HTR-8/SVneo (cell line): ENCODE measurements around the gene CDX1.
A peak's percentile ranks its signal among the peaks of the same experiment; 100 is the strongest.

ENCODE experiments used
- DNase-seq: peaks from one replicate; pipeline ENCODE4 v3.0.0; 2011; ENCODE audit warnings: low spot score, mixed read lengths; ENCODE audit not compliant: insufficient read length
- FAIRE-seq: peaks from 2 replicates; lab custom pipeline; 2011; peaks lifted over from hg19 to GRCh38; lab: Jason Lieb, UNC

CDX1 gene

GRCh38 chr5:150196514-150196913 is 29.9 kb downstream of the CDX1 start:
- no peak for FAIRE-seq
- DNase-seq: no peak

GRCh38 chr5:150196986-150197385 is 30.4 kb downstream of the CDX1 start:
- DNase-seq: no peak
- FAIRE-seq: no peak

GRCh38 chr5:150197476-150197875 is 30.9 kb downstream of the CDX1 start:
- FAIRE-seq (no peak), DNase-seq (no peak)

- FAIRE-seq (no peak), DNase-seq (no peak)
Measured at GRCh38 chr5:150202501-150202900, 35.9 kb downstream of the CDX1 start.

GRCh38 chr5:150203832-150204589 is 37.4 kb downstream of the CDX1 start:
- FAIRE-seq (no peak), DNase-seq (no peak)

GRCh38 chr5:150204590-150204960 is 38.0 kb downstream of the CDX1 start:
- no peak for FAIRE-seq
- no peak for DNase-seq

DNA sequence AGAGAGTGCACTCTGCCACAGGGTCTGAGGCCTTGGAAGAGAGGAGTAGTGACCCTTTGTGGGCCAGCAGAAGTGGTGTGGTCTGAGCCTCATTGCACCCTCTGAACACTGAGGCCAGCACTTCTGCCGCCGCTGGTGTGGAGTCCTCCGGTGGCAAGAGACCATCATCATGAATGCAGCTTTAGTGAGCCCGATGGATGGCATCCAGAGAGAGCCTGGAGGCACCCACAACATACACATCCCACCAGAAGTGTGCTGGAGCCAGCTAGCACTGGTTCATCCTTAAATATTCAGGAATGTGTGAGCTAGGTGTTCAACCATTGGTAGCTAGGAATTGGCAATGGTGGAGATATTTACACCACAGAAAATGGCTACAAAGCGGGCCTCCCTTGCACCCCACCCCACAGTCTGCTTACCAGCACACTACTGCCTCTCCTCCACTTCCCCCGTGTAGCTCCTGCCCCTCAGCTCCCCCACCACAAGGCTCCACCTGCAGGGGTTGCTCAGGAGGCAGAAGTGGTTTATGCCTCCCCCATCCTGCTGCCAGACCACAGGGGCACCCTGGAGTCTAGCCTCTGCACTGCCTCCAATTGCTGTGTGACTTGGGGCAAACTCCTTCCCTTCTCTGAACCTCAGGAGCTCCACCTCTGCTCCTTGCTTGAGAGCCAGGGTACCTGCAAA is 39.7 kb downstream of the CDX1 start:
- FAIRE-seq (no peak), DNase-seq (no peak)

DNA sequence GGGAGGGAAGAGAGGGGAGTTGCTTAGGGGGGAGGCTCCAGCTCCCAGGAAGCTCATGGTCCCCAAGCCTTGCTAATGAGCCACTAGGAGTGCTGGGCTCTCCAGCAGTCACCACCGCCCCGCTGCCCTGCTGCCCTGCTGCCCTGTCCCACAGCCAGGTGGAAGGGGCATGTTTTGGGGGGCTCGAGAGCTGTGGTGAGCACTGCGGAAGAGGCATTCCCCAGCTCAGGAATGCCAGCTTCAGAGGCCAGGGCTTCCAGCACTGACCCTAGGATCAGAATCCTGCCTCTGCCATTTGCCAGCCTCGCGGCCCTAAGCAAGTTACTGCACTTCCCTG is 40.2 kb downstream of the CDX1 start:
- FAIRE-seq: no peak
- DNase-seq: no peak

DNA sequence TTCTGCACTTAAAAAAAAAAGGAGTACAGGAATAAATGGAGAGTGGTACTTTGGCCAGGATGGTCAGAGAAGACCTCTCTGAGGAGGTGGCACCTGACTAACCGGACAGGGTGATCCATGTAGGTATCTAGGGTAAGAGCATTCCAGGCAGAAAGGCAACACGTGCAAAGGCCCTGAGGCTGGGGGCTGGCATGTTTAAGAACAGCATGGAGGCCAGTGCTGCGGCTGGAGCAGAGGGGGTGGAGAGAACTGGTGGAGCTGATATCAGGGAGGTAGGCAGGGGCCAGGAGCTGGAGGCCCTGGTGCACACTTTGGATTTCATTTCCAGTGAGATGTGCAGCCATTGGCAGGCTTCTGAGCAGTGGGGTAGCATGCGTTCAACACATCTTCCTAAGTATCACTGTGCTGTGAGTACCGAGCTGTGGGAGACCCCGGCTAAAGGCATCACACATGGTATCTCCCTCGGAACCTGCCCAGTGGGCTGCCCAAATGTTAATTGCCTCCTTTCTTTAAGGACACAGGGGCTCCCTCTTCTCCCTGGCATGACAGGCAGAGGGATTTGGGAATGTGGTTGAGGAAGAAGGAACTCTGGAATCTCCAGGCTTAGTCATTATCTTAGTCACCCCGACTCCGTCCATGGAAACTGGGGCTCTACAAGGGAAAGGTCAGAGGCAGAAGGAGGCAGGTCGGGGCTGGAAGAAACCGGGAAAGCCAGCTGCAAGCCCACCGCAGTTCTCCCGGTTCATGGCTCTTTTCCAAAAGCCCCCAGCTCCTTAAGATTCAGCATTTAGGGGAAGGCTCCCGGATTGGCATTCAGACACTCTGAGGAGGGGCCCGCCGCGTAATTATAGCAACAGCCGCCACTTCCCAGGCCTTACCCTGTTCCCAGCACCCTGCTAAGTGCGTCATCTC is 41.9 kb downstream of the CDX1 start:
- peak; percentile 52 for DNase-seq
- no peak for FAIRE-seq

DNA sequence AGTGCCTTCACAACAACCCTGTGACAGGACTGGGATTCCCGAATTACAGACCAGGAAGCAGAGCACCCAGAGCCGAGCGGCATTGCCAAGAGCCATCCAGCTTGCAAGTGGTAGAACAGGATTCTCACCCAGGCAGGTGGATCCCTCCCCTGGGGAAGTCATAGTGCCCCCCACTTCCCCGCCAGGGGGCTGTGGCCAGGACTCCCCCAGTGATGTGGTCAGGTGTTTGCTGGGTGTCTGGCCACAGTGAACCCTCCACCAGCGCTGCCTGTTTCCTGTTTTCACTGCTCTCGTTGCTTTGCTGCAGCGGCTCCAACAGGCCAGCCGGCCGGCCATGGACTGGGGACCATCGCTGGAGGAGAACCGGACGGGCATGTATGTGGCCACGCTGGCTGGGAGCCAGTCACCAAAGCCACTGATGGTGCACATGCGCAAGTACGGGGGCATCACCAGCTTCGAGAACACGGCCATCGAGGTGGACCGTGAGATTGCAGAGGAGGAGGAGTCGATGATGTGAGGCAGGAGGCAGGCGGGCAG is 42.6 kb downstream of the CDX1 start:
- FAIRE-seq (no peak), DNase-seq (no peak)

- FAIRE-seq: no peak
- no peak for DNase-seq
Measured at GRCh38 chr5:150210644-150211043, 44.1 kb downstream of the CDX1 start.

DNA sequence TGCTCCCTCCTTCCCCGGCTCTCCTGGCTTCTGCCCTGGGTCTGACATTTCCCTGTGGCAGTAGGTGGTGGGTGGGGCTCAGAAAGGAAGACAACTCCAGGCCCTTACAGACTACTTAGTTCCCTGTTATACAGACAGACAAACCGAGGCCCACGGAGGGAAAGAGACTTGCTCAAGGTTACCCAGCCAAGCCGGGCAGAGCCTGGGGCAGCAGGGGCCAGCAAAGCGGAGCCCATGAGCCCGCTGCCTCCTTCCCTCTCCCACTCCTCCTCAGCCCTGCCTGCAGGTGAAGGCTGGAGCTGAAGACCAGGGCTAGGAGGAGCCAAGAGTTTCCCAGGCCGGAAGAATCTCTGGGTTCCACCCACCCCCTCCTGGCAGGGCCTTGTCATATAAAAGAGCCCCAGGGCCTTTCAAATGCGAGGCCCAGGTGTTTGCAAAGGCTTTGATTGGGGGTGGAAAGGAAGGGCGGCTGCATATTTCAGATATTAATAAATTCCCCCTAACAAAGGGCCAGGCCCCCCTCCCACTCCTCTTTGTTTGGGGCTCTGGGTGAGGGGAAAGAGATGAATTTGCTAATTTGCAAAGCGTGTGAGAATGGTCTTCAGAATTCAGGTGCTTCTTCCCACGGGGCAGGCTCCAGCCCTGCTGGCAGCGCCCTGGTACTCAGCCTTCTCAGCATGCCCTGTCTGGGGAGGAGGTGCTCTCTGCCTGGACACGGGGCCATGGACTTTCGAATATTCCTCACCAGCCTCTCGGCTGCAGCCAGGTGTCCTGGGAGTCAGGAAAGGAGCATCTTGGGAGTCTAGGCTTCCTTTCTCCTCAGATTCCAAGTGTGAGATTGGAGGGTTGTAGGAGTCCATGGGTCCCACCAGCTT is 44.8 kb downstream of the CDX1 start:
- FAIRE-seq: no peak
- DNase-seq: no peak

- FAIRE-seq: no peak
- no peak for DNase-seq
Measured at GRCh38 chr5:150213530-150213929, 47.0 kb downstream of the CDX1 start.

GRCh38 chr5:150214289-150214688 is 47.7 kb downstream of the CDX1 start:
- DNase-seq (no peak), FAIRE-seq (no peak)

GRCh38 chr5:150215979-150216944 is 49.7 kb downstream of the CDX1 start:
- FAIRE-seq (no peak), DNase-seq (no peak)

- FAIRE-seq (no peak), DNase-seq (no peak)
Measured at GRCh38 chr5:150217038-150217437, 50.5 kb downstream of the CDX1 start.

DNA sequence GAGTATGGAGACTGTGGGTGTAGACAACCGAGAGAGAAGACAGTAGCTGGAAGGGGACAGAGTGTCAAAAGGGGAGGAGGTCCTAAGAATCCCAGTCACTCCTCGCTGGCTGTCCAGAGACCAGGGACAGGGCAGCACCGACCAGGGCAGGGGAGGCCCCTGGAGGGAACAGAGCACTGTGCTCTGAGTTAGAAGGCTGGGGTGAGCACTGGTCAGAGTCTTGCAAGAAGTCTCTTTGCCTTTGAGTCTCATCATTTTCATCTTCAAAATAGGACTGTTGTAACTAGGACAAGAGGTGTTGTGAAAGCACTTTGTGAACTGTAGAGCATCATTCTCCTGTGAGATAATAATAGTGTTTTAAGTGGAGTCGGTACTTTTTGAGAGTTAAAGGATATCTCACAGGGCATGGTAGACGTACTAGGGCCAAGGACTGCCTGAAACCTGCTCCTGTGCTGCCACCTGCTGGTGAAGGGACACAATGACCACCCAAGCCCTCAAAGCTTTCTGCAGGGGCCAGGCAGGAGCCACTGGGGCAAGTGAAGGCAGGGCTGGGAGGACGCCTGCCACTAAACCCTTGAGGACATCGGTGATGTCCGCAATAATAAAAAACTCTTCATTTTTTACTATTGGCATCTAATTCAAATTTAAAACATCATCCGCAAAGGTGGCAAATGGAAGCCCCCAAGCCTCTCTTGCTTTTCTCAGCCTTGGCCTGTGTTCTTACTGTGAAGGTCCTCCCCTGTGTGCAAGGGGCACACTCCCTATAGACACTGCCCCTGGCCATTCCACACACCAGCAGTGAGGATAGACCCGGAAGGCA is 51.5 kb downstream of the CDX1 start:
- DNase-seq (peak; percentile 83), FAIRE-seq (peak; percentile 87)

DNA sequence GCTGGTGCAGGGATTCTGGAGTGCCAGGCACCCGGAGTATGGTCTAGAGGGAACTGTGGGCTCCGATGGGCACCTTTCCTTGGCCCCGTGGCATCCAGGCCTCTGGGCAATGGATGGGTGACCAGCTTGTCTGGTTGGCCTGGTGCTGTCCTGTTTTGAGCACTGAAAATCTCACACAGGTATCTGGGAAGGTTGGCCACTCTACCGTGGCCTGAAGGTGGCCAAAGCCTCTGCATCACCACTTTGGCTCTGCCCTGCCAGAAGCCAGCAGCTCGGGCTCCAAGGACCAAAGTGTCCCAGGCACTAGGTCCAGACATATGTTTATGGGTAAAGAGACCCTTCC is 52.1 kb downstream of the CDX1 start:
- DNase-seq (no peak), FAIRE-seq (no peak)
